Measurements from ENCODE around the gene TSPYL2.
A peak's percentile ranks its signal among the peaks of the same experiment; 100 is the strongest.

The TSPYL2 gene

GRCh38 chrX:53080628-53081580 lies 1.3 kb upstream of the TSPYL2 start:
- DNase-seq (ENCODE audit: low read depth in 1 of 2, low spot score in 1 of 2), result no peak

- DNase-seq (ENCODE audit: low read depth in 1 of 2, low spot score in 1 of 2), result no peak
Measured at GRCh38 chrX:53082773-53083616, 828 bp downstream of the TSPYL2 start.

GRCh38 chrX:53084043-53084570 lies 1.9 kb downstream of the TSPYL2 start:
- DNase-seq (ENCODE audit: low read depth in 1 of 2, low spot score in 1 of 2), result no peak

- no peak for DNase-seq (ENCODE audit: low read depth in 1 of 2, low spot score in 1 of 2)
Measured at GRCh38 chrX:53084863-53085262, 2.7 kb downstream of the TSPYL2 start.

GRCh38 chrX:53085661-53086229 lies 3.6 kb downstream of the TSPYL2 start:
- DNase-seq (ENCODE audit: low read depth in 1 of 2, low spot score in 1 of 2), result no peak

GRCh38 chrX:53086464-53086863 lies 4.3 kb downstream of the TSPYL2 start:
- DNase-seq (ENCODE audit: low read depth in 1 of 2, low spot score in 1 of 2), result no peak

GRCh38 chrX:53087388-53087831 lies 5.2 kb downstream of the TSPYL2 start:
- DNase-seq (ENCODE audit: low read depth in 1 of 2, low spot score in 1 of 2), result no peak

- DNase-seq (ENCODE audit: low read depth in 1 of 2, low spot score in 1 of 2), result peak; percentile 41 to 72
Measured at GRCh38 chrX:53088136-53088974, 6.2 kb downstream of the TSPYL2 start.

GRCh38 chrX:53089224-53089842 lies 7.2 kb downstream of the TSPYL2 start:
- DNase-seq (ENCODE audit: low read depth in 1 of 2, low spot score in 1 of 2), result no peak

- DNase-seq (ENCODE audit: low read depth in 1 of 2, low spot score in 1 of 2), result no peak
Measured at GRCh38 chrX:53089925-53090324, 7.8 kb downstream of the TSPYL2 start.

- no peak for DNase-seq (ENCODE audit: low read depth in 1 of 2, low spot score in 1 of 2)
Measured at GRCh38 chrX:53091354-53091753, 9.2 kb downstream of the TSPYL2 start.

GRCh38 chrX:53093177-53093655 lies 11.0 kb downstream of the TSPYL2 start:
- DNase-seq (ENCODE audit: low read depth in 1 of 2, low spot score in 1 of 2), result peak; percentile 57

GRCh38 chrX:53093748-53094581 lies 11.8 kb downstream of the TSPYL2 start, which contains the start of gene KANTR:
KANTR (plus strand) TSS chrX:53094142; CDS start chrX:53124273, 30,131 bp downstream.
- peak; percentile 42 to 63 for DNase-seq (ENCODE audit: low read depth in 1 of 2, low spot score in 1 of 2)

GRCh38 chrX:53094582-53094905 lies 12.4 kb downstream of the TSPYL2 start:
- DNase-seq (ENCODE audit: low read depth in 1 of 2, low spot score in 1 of 2), result no peak

GRCh38 chrX:53095796-53096195 lies 13.6 kb downstream of the TSPYL2 start:
- no peak for DNase-seq (ENCODE audit: low read depth in 1 of 2, low spot score in 1 of 2)

- DNase-seq (ENCODE audit: low read depth in 1 of 2, low spot score in 1 of 2), result no peak
Measured at GRCh38 chrX:53114864-53115549, 32.8 kb downstream of the TSPYL2 start.

GRCh38 chrX:53115550-53115874 lies 33.3 kb downstream of the TSPYL2 start:
- DNase-seq (ENCODE audit: low read depth in 1 of 2, low spot score in 1 of 2), result no peak

- no peak for DNase-seq (ENCODE audit: low read depth in 1 of 2, low spot score in 1 of 2)
Measured at GRCh38 chrX:53116101-53116500, 33.9 kb downstream of the TSPYL2 start.

Measured in activated T-helper 1 cell treated with anti-CD3 and anti-CD28 coated beads, Interleukin-2, amount 50 U/mL, for 16 hours (primary cell).